HG02840 (cell line): ENCODE data around the gene SLC26A3.
A peak's percentile ranks its signal among the peaks of the same experiment; 100 is the strongest.

Source experiments
- ATAC-seq: cut with Tn5 transposase; IDR thresholded peaks from one replicate; pipeline ENCODE4 v1.9.1; 2021; ENCODE audit warnings: mild to moderate bottlenecking, moderate library complexity, moderate number of reproducible peaks; ENCODE audit not compliant: unreplicated experiment, low FRiP score

SLC26A3 gene

DNA sequence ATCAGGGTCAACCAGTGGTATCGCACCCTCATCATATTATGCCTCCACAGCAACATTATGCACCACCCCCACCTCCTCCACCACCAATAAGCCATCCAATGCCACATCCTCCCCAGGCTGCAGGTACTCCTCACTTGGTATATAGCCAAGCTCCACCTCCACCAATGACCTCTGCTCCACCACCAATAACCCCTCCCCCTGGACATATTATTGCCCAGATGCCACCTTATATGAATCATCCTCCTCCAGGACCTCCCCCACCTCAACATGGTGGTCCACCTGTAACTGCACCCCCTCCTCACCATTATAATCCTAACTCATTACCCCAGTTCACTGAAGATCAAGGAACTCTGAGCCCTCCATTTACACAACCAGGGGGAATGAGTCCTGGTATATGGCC, 44.4 kb downstream of the SLC26A3 start:
- no peak for ATAC-seq

DNA sequence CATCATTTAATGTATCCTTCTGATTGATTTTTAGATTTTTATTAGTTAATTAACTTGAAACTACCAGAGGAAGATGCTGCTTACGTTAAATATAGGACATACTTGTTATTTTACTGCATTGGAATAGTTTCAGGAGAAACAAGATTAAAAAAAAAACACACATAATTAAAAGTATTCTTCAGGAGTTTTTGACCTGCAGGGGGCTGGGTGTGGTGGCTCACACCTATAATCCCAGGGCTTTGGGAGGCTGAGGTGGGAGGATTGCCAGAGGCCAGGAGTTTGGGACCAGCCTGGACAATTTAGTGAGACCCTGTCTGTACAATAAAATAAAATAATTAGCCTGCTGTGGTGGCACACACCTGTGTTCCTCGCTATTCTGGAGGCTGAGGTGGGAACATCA, 48.4 kb downstream of the SLC26A3 start:
- no peak for ATAC-seq

DNA sequence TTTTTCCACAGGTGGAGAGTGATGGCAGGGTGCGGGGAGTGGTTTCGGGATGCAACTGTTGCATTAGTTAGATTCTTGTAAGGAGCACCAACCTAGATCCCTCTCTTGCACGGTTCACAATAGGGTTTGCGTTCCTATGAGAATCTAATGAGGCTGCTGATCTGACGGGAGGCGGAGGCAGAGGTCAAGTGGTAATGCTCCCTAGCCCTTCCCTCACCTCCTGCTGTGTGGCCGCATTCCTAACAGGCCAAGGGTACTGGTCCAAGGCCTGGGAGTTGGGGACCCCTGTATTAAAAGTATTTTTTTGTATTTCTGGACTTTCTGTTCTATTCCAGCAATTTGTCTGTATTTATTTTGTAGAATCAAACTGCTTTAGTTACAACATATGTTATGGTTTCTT, 51.9 kb downstream of the SLC26A3 start:
- no peak for ATAC-seq

DNA sequence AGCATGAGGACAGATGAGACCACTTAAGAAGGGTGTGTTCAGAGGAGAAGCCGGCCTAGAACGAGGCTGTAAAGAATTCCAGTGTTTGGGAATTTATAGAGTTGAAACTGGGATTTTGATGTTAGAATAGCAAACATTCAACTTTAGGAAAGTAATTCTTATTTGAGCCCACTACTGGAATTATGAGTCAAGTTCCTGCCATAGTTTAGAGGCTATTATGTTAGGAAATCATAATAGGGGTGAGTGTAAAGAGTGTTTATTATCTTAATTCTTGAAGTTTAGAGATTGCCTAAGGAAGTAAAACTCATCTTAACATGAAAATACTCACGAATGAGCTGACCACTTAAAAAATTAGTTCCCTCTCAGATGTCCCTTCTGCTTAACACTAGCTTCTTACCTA, 57.0 kb downstream of the SLC26A3 start:
- no peak for ATAC-seq

DNA sequence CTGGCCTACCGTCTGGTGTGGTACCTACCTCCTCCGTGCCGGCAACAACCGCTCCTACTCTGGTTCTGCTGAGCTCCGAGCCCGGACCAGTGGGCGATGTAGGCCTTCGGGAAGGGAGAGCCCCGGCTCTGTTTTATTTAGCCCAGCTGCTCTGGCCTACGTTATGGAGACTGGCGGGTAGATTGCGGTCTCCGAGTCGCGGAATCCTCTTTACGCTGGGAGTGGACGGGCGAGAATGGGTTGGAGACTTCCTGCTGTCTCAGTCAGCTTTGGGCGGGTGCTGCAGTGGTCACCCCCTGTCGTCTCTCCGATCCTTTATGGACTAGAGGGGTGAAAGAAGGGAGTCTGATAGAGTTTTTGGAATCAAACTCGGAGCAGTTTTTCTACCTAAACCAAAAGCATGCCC, 58.7 kb downstream of the SLC26A3 start:
- peak; percentile 46 for ATAC-seq

DNA sequence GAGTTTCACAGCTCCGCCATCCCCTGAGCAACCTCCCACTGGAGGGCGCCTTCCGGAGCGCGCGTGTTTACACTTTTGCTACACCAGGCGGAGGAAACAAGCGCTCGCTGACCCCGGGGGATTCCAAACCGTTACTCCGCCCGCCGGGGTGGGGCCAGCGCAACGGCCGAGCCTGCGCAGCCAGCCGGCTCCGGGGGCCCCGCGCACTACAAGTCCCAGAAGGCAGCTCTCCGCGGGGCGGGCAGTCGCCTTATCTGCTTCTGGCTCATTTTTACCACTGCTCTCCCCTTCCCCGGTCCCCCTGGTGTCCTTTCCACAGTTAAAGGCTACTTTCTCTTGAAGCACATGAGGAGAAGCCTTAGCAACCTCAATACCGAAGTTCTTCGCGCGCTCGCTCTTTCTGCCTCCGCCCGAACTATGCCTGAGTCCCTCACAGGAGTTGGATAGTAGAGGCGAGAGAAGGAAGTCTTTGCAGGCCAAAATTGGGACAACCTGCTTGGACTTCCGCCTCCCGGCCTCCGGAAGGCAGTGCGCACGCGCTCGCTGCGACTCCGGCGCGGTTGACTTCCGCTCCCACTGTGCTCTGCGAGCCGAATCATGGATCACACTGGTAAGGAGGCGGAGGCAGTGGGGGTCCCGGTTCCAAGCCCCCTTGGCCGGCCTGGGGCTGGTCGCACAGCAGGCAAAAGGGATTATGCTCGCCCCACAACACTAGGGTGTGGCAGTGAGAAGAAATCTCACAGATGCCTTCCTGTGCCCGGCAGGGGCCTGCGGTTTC, 59.3 kb downstream of the SLC26A3 start, which contains the start of gene CBLL1:
Gene CBLL1 (plus strand): TSS at position 576 of the 778 bp plus-strand sequence. CDS start 22 bp downstream, at position 598.
- ATAC-seq: peak; percentile 83

DNA sequence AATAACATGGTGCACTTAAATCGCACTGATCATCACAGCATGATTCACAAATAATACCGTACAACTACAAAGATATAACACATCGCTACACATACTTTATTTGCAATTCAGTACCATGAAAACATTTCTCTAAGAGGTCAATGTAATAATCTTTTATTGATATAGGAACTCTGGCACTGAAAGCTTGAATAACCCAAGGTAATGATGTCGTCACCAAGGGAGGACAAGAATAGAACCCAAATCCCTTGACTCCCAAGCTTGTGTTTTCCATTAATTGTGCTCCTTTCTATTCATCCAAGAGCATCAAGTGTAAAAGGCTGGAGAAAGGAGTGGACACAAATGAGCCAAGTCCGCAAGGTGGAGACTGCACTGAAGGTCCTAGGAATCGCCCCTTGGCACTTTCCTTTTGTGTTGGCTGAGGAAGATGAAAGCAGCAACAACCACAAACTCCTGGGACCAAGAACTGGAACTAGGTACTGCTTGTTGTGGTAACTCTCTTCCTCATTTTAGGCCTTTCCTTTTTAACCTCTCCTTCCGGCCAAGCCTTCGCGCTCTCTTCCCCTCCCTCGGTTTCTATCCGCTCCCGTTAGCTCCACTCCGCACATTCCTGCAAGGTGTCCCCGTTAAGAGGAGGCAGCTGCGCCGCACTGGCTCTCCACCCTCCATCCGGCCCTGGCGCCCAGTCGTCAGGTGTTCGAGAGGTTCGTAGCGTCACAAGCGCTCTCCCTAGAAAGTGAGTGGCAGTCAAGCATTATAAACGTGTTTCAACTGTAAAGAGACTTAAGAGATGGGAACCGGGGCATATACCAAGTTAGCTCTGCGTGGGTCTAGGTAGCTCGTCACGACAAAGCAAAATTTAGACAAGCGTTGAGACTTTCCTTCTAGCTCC, 60.1 kb downstream of the SLC26A3 start:
- ATAC-seq: peak; percentile 35

DNA sequence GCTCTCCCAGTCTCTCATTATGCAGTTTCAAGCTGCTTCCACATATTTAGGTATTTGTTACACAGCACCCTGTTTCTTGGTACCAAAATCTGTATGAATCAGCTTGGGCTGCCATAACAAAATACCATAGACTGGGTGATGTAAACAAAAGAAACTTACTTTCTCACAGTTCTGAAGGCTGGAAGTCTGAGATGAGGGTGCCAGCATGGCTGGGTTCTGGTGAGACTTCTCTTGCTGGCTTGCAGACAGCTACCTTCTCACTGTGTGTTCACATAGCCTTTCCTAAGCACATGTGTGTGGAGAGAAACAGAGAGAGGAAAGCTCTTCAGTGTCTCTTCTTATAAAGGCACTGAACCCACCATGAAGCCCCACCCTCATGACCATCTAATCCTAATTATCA, 74.7 kb downstream of the SLC26A3 start:
- ATAC-seq: no peak

DNA sequence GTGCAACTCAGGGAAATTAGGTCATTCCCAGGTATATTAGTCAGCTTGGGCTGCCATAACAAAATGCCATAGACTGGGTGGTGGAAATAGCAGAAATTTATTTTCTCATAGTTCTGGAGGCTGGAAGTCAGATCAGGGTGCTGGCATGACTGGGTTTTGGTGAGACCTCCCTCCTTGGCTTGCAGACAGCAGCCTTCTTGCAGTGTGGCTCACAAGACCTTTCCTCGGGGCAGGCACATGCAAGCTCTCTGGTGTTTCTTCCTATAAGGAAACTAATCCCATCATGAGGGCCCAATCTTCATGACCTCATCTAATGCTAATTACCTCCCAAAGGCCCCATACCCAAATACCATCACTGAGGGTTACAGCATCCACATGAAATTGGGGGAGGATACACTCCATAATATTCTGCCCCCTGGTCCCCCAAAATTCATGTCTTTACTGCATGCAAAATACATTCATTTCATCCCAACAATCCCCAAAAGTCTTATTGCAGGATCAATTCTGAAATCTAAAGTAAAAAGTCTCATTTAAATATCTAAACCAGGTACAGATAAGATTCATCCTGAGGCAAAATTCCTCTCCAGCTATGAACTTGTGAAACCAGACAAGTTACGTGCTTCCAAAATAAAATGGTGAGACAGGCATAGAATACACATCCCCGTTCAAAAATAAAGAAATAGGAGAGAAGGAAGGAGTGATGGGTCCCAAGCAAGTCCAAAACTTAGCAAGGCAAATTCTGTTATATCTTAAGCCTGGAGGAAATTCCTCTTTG, 76.5 kb downstream of the SLC26A3 start:
- no peak for ATAC-seq

DNA sequence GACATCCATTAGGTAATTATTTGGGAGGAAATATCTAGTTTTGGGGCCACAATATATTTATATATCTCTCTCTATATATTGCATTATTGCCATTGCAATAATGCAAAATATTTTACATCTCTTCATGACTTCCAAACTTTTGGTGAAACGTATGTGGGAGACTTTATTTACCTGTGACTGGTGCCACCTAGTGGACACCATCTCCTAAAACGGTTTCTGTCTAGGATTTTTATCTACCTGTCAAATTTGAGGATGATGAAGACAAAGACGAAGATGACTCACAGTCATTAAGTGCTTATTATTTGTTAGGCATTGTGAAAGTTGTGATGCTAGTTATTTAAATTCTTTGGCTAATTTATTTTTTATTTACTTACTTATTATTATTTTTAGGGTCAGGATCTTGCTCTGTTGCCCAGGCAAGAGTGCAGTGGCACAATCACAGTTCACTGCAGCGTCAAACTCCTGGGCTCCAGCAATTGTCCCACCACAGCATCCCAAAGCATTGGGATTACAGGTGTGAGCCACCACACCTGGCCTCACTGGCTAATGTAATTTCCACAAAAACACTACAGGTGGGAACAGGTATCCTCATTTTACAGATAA, 77.8 kb downstream of the SLC26A3 start:
- ATAC-seq: no peak

DNA sequence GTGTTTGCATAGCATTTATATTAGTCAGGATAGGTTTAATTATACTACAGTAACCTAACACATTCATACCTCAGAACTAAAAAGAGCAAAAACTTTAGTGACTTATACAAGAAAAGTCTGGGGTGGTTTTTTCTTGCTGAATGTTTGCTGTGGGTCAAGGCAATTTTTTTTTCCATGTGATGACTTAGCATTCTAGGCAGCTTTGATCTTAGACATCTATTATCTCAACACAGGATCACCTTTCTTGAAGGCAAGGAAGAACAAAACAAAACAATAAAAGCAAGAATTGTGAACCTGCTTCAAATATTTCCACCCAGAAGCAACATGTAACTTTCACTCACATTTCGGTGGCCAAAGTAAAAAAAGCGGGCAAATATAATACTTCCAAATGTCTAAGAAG, 79.8 kb downstream of the SLC26A3 start:
- no peak for ATAC-seq

DNA sequence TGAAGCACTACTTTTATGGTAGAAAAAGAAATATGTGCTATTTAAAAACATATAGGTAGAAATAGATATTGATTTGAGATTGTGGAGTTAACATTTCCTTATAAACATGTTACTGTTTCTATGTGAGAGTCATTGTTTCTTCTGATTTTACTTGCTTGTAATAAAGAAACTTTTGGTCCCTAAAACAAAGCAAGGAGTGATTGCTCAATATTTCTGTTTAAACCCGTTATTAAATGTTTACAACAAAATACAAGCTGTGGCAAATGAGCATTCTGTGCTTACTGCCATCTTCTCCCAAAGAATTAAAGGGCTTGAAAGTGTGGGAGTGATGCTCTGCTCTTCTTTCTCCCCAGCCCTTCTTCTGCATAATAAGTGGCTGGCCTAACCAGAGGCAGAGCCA, 81.7 kb downstream of the SLC26A3 start:
- no peak for ATAC-seq

DNA sequence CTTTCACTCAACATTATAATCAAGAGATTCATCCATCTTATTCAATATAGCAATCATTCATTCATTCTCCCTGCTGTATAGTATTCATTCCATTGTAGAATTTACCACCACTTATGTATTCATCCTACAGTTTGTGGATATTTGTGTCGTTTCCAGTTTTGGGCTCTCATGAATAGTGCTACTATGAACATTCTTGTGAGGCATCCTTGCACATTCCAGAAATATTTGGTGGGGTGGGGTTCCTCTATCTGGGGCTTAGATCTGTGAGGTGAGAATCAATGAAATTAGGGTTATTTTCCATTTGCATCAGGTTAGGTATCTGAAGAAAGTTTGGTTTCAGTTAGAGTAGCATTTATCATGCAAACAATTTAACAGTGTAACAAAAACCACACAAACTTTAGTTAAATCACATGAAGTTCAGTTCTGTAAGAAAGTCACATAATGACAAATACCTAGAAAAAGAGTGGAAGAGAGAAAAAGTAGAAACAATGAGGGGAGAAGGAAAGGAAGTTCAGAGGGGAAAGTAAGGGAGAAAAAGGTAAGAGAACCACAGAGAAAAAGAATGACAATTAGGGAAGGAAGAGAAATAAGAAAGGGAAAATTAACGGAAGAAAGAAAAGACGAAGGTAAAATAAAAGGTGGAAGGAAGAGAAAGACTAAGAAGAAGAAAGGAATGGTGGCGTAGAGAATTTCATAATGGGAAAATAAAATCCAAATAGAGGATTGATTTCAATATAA, 84.4 kb downstream of the SLC26A3 start:
- no peak for ATAC-seq

DNA sequence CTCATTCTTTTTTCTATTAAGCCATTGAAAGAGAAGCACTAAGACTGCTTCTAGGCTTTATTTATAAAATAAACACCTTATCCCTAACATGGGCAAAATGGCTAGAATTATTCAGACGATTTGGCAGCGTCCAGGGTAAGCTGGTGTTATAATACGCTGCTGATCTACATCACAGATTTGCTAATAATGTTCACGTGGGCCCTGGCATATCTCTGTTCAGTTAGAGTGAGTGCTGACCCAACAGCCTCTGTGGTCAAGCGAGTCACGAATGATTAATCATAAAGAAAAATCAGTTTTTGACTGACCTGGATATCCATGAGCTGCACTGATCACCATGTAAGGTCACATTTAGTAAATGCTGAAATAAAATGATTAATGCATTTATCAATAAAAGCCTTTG, 87.5 kb downstream of the SLC26A3 start:
- ATAC-seq: no peak
